Activated T-helper 9 cell treated with anti-CD3 and anti-CD28 coated beads, Interleukin-2, amount 50 U/mL, for 16 hours (primary cell): Measurements from ENCODE around the gene TEX48.

Source experiments
- DNase-seq: peaks from one replicate; pipeline ENCODE4 v3.0.0-alpha.2; 2020; ENCODE audit warnings: low read depth

TEX48 gene

DNA sequence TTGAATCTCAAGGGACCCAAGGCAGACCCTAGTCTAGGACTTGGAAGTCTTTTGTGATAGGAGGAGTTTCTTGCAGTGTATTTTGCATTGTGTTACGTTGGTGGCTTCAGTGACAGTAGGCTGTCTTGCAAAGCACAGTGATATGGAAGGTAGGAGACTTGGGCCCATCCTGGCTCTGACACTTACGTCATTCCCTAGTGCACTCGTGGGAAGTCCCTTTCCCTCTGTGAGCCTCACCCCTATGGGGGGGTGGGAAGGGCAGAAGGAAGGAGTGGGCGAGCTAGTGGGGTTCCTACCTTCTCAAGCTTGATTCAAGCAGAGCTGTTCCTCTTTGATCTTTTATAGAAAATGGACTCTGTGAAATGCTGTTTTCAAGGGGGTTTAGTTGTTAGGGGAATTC, 15.1 kb downstream of the TEX48 start:
- DNase-seq: no peak

DNA sequence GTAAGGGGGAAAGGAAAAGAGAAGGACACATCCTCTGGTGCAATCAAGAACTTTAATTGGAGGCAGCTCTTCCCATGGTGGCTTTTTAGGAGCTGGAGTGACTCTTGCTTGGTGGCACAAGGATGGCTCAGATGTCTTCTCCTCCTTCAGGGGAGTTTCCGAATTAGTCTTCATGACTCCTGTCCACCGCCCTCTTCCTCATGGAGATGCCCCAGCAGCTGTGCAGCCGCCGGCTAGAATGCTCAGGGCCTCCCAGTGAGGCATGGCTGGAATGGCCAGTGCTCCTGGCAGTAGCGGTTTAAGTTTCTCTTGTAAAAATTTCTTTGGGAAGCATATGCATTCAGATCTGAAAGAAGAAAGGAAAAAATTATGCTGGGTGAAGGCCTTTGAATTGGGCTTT, 15.6 kb downstream of the TEX48 start:
- DNase-seq: no peak

DNA sequence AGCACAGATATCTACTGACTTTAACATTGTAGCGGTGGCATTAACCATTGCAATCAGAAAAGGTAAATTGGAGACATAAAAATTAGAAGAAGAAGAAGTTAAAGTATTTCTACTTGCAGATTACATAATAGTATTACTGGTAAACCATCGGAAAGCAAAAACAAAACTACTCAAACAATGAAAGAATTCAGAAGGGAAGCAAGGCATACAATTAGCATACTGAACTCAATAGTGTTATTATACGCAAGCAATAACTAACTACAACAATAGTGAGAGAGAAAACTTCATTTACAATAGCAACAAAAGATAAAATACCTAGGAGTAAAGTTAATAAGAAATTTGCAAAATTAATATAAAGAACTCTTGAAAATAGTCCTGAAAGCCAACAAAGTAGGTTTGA, 17.8 kb downstream of the TEX48 start:
- DNase-seq: no peak

DNA sequence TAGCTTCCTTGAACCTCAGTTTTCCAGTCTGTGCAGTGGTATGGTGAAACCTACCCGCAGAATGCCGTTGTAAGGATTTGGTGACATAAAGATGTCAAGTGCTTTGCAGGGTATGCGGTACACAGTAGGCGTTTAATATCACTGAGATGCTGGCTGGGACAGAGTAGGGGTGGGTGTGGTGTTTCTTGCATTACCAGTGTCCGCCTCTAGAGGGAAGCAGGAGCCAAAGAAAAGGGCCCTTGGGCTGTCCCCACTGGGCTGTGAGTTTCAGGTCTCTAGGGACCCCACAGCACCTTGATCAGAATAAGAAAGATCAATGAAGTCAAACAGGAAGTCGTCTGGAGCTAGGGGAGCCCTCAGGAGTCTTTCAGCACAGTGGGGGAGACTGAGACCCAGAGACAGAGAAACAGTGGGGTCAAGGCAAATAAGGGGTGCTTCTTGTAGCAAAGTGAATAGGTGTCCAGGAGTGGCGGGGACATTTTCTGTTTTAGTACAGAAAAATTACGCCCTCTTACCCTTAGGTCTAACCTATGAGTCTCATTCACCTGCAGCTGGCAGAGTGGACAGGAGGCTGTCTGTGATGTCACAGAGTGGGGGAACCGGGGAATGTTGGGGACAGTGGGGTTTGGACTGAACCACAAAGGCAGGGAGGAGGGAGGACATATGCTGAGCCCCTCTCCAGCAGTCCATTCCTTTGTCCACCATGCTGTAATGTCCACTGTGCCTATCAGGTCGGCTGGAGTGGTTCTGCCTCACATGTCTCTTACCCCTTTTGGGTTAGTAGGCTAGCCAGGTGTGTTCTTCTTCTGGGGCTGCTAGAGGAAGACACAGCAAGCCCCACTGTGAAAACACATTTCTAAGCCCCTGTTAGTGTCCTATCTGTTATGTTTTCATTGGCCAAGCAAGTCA, 19.7 kb downstream of the TEX48 start:
- DNase-seq: peak; percentile 33

DNA sequence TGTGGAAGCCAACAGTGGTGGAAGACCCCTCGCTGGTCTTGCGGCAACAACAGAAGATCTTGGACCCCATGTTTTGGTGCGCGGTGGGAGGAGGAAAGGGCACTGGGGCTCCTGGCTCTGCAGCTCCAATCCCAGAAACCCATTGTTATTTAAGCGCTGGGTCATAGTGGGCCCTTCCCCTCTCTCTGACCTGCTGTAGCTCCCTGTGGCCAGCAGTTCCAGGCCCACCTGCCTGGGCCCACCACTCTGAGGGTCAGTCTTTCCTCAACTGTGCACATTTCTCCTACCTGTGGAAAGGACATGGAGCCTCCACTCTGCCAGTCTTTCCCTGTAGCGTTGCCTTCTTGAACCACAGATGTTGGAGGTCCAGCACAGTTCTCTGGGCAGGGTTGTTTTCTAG, 24.3 kb downstream of the TEX48 start, which contains the start of gene TEX53:
TEX53 (minus strand) TSS at position 101 of the 400 bp plus-strand sequence; CDS start at position 70, 31 bp downstream.
- DNase-seq: no peak

DNA sequence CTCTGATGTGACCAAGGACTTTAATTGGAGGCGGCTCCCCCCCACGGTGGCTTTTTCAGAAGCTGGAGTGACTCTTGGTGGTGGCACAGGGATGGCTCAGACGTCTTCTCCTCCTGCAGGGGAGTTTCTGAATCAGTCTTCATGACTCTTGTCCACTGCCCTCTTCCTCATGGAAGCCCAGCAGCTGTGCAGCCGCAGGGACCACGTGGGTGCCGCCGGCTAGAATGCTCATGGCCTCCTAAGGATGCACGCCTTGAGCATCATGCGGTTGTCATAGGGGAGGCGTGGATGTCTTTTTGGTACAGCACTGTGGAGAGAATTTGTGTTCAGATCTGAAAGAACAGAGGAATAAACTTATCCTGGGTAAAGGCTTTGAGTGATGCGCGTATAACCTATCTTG, 25.7 kb downstream of the TEX48 start:
- no peak for DNase-seq

DNA sequence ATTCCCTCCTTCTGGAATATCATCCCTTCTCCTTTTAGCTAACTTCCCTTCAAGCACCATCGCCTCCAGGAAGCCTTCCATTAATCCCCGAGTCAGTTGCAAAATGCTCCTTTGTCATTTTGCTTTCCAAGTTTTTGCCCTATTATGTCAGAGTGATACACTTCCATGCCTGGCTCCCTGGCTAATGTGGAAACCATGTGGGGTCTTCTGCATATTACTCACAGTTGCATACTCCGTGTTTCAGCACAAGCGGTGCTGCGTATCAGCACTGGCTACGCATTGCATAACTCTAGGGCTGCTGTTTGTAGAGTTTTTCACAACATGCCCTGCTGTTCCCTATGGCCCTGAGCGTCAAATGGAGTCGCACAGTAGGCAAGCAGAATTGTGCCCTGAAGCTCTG, 26.3 kb downstream of the TEX48 start:
- DNase-seq: no peak

DNA sequence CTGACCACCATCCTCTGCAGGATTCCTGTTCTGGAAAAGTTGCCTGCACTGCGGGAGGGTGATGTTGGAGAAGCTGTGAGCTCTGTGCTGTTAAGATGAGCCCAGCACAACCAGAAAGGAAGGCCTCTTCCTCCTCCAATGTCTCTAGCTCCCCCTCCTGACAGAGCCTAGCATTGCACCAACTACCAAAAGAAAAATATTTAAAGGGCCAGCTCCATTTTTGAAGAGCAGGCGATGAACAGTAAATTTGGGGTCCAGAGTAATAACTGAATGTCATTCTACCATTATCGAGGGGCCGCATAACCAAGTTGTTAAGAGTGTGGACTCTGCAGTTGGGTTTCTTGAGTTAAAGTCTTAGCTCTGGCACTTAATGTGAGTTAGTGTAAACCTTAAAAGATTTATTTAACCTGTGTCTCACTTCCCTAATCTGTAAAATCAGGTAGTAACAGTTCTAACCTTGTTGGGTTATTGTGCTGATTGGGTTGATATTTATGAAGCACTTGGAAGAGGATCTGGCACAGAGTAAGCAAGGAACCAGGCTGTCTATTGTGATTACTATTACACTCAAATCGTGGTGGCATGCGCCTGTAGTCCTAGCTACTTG, 28.3 kb downstream of the TEX48 start:
- peak; percentile 52 for DNase-seq

DNA sequence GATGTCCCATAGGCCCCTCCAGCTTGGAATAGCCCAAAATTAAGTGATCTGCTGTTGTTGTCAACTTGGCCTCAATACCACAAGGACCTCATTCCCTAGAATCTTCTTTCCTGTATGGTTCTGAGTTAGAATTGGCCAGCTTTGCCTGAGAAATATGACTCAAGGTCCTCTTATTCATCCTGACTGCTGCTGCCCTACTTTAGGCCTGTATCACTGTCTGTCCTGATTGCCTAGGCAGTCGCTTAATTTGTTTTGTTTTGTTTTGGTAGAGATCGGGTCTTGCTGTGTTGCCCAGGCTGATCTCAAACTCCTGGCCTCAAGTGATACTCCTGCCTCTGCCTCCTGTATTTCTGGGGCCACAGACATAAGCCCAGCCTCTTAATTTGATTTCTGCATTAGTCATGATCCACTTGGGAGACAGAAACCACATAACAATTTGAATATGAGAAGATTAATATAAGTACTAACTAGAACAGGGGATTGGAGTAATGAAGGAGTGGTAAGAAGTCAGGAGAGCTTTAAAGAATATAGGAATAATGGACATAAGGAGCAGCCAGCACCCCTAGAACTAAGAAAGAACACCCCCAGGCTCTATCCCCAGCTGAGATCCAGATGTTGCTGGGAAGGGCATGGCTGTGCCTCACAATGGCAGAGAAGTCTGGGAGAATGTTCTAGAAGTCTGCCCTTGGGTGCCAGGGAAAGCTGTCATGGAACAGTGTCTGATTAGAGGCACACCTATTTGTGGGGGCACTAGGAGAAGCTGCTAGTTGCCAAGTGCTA, 29.0 kb downstream of the TEX48 start:
- DNase-seq: no peak

DNA sequence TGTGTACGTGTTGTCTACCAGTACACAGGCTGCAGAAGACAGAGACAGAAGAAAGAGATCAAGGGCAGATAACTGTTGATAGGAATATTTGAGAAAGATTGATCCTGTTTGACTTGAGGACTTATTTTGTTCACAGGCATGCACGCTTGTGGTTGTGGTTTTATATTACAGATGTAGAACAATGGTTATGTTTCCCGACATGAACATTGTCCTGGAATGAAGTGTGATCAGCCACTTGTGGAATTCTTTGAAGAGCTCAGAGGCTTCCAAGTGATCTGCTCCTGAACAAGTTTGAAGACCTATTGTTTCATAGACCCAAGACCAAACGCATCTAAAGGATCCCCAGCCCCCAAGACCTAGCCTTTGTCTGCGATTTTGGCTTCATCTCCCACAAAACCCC, 38.1 kb downstream of the TEX48 start:
- no peak for DNase-seq

DNA sequence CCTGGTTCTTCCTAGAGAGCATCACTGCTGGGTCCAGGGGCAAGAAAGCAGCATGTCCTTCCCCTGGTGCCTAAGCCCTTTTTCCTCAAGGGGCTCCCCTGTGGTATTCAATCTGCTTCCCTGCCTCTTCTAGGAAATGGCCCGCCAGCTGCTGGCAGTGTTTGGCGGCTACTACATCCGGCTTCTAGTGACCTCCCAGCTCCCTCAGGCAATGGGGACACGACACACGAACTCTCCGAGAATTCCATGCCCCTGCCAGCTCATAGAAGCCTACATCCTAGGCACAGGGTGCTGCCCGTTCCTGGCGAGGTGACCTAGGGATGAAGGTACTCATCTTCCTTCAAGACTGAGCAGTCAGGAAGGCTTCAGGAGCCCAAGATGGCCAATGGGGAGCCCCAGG, 39.0 kb downstream of the TEX48 start:
- no peak for DNase-seq

DNA sequence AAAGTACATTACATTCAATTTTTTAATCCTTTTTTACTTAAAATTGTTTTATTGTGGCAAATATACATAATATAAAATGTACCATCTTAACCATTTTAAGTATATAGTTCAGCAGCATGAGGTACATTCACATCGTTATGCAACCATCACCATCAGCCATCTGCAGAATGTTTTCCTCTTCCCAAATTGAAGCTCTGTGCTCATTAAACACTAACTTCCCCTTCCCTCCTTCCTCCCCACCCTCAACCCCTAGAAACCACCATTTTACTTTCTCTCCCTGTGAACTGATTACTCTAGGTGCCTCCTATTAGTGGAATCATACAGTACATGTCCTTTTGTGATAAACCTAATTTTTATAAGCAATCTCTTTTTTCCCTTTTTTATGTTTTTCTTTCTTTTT, 40.0 kb downstream of the TEX48 start:
- no peak for DNase-seq

DNA sequence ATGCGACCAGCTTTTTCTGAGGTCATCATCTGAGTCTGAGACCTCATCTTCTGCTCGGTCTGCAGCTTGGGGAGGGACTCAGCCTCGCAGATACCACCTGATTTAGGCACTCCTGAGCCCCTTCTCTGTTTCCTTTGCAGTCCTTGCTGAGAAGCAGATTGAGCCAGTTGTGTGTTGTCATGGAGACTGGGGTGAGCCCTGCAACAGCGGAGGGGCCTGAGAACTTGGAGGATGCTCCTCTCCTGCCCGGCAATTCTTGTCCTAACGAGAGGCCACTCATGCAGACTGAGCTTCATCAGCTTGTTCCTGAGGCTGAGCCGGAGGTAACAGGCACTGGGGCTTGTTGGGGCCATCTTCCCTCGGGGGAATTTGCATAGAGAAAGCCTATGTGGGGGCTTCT, 43.6 kb downstream of the TEX48 start:
- no peak for DNase-seq

DNA sequence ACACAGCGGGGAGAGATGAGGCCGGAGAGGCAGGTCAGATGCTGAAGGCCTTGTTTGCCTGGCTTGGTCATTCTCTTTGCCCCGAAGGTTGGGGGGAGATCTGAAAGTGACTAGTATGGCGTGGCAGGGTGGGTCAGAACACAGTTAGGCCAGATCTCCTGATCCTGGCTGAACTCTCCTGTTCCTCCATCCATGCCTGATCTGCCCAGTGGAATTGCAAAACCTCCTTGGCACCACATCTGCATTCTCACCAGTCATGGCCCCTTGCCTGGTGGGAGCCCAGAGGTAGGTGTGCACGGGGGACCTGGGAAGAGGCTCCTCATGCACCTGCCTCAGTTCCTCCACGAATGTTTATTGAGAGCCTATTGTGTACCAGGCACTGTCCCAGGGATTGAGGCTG, 47.6 kb downstream of the TEX48 start:
- no peak for DNase-seq

DNA sequence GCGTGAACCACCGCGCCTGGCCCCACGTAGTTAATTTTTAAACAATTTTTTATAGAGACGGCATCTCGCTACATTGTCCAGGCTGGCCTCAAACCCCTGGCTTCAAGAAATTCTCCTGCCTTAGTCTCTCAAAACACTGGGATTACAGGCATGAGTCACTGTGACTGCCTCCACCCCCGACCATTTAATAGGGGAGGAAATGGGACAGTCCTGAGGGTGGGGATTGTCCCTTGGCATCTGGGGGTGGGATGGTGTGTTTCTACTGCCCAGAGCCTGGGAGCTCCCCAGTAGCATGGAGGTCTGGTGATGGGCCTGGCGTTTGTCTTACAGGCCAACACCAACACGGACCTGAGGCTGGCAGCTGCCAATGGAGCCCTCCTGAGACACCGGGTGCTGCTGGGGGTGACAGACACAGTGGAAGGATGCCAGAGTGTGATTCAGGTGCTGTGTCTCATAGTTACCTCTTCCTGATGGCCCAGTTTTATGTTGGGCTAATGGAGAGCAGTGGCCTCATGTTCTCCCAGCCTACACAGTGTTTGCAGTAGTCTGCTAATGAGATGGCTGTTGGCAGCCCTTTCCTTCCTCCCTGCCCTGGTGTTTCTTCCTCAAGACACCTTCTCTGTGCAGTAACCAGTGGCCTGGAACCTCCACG, 48.4 kb downstream of the TEX48 start:
- no peak for DNase-seq

DNA sequence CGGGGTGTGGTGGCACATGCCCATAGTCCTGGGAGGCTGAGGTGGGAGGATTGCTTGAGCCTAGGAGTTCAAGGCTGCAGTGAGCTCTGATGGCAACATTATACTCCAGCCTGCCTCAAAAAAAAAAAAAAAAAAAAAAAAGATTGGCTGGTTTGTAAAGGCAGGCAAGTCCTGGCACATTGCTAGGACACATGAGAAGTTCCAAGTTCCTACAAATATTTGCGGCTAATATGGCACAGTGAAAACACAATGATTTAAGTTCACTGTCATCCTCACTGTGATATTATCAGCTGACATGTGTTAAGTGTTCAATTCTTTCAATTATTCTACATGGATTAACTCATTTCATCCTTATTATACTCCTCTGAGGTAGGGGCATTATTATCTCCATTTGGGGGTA, 50.8 kb downstream of the TEX48 start:
- DNase-seq: no peak

DNA sequence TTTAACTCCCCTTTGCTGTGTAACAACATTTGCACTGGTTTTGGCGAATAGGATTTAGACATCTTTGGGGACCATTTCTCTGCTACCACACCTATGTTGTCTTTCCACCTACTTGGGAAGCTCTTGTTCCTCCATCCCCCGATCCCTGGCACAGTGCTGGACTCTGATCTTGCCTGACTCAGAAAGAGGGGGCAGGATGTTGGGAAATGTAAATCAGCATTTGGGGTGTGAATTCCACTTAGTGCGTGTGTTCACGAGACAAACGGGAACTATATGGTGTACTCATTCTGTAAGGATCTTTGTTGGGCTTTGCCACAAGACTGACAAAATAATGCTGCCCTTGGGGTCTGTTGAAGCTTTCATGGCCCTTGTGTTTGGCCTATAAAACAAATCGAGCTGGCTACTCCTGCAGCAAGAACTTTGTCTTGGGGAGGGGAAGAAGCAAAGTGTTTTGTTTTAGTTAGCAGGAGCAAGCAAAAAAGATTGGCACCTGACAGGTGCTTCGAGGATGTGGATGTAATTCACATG, 52.4 kb downstream of the TEX48 start:
- no peak for DNase-seq

DNA sequence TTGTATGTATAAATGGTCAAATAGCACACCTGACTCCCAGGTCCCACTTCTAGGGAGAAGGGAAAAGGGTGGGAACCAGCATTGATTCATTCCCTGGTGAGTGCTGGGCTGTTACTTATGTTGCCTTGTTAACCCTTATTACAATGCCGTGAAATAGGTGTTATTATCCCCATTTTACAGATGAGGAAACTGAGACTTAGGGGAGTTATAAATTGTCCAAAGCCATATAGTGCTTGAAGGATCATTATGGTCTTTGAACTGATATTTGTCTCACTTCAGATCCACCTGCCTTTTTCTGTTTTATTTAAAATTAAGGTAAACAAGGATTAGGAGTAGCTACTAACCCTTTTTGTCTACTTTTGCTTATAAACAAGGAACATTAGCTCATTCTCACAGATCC, 54.4 kb downstream of the TEX48 start:
- no peak for DNase-seq

DNA sequence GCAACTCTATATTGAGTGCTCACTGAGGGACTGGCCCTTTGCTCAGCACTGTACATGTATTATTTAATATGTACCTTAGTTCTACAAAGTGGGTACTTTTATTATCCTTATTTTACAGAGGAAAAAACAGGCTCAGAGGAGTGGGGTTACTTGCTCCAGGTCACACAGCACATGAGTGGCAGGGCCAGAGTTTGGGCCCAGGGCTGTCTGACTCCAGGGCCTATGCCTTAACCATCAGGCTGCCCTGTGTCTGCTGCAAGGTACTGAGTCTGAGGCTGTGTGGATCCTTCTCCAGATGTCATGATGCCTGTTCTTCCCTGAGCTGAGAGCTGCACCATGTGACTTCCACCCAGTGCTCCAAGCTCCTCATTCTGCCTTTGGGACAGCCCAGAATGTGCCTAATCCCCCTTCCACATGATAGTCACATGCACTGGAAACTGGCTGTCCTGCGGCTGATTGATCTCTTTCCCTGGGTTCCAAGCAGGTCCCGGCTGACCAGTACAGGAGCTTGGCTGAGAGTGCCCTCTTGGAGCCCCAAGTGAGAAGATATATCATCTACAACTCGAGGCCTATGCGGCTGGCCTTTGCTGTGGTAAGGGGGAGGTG, 55.5 kb downstream of the TEX48 start:
- DNase-seq: no peak

DNA sequence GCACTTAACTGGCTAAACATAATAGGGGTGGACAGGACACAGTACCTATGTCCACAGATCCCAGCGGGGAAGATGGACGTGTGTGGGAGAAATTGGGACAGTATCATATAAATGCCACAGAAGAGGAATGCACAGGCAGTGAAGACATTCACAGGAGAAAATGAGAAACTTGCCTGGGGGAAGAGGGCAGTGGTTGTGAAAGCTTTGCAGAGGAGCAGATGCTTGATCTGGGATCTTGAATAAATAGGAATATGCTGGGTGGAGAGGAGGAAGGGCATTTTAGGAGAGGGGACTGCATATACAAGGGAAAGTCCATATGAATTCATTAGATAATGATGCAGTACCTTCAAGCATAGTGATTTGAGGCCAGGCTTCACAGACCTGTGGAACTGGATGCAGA, 57.3 kb downstream of the TEX48 start:
- no peak for DNase-seq

DNA sequence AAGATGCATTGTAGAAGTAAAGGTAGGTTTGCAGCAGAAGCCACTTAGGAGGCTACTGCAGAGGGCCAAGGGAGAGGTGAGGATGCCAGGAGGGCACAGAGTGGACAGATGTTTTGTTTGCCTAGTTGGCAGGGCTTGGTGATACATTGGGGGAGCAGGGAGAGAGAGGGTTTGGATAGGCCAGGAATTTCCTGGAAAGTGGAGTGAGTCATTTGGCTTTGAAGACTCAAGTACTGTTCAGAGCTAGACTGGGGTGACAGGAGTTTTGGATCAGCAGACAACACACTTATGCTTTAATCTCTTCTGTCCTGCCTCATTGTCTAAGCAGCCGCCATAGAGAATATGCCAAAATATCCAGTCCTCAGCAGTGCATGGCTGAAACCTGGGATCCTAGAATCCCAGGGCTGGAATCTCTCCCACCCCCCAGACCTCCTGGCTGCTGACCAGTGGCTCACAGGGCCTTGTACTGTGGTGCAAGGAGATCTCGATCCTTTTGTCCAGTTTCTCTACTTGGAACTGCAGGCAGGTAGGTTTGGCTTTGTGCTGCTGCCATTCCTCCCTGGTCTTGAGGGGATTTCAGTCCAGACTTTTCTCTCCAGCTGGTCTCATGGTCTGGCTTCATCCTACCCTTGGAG, 59.9 kb downstream of the TEX48 start:
- no peak for DNase-seq
